Sigmoid colon (tissue), 4 donors: ENCODE measurements around the gene CDH7.

Experiments used
- POLR2A ChIP-seq, 2 donors: fragments of 450-650 bp; IDR thresholded peaks; one replicate each; pipeline ENCODE4 v1.6.1; 2016; ENCODE audit warnings: antibody characterized with exemption in 2 of 2, mild to moderate bottlenecking in 2 of 2, moderate library complexity in 2 of 2
- POLR2AphosphoS5 ChIP-seq, 4 donors: sonication (generic); formaldehyde crosslinking; IDR thresholded peaks; one replicate each; pipeline ENCODE4 v1.6.1; 2017; ENCODE audit warnings: antibody characterized with exemption in 4 of 4
- TF ChIP-seq, protein P1 (sequence below), 4 experiments: fragments of 450-650 bp in 3 of 4; fragments of 200-600 bp in 1 of 4; IDR thresholded peaks; one replicate each; pipeline ENCODE4 v1.5.1; 2016 to 2019; ENCODE audit warnings: antibody characterized with exemption in 4 of 4, mild to moderate bottlenecking in 3 of 4, moderate library complexity in 2 of 4

DNA sequence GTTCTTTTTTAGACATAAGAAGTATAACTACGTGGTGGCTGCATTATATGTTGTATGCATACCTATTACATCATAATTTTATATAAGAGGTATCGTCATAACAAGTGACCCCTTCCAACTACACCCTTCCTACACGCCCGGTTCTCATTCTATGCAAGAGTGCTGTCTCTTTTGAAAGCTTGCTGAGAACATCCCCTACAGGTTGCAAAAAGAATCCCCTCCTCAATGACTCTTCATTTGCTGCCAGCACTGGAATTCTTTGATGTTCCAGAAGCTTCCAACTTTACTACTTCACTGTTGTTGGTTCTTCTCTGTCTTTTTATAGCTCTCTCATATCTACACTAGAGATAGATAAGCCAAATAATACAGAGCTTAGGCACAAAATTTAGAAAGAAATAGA, 66.4 kb downstream of the CDH7 start:
- TF ChIP-seq, protein P1, sequence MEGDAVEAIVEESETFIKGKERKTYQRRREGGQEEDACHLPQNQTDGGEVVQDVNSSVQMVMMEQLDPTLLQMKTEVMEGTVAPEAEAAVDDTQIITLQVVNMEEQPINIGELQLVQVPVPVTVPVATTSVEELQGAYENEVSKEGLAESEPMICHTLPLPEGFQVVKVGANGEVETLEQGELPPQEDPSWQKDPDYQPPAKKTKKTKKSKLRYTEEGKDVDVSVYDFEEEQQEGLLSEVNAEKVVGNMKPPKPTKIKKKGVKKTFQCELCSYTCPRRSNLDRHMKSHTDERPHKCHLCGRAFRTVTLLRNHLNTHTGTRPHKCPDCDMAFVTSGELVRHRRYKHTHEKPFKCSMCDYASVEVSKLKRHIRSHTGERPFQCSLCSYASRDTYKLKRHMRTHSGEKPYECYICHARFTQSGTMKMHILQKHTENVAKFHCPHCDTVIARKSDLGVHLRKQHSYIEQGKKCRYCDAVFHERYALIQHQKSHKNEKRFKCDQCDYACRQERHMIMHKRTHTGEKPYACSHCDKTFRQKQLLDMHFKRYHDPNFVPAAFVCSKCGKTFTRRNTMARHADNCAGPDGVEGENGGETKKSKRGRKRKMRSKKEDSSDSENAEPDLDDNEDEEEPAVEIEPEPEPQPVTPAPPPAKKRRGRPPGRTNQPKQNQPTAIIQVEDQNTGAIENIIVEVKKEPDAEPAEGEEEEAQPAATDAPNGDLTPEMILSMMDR (IDR thresholded peaks at IDR 0.05), result no peak
- TF ChIP-seq POLR2A (IDR thresholded peaks at IDR 0.05), result no peak
- no peak for TF ChIP-seq POLR2AphosphoS5 (IDR thresholded peaks at IDR 0.05)
